Lung (tissue), 16 donors: ENCODE measurements around the gene LGALS3. TPM values are rescaled to one million over a fixed set of nuclear protein-coding genes. Genes with fewer than 3 reads are reported as not detected.
"Not testable (repeated sequence)": the region's sequence is repeated elsewhere in the genome, so short reads cannot be mapped to it uniquely, and the experiment has no call there.

Experiments used
- ATAC-seq: fragments of 200-7000 bp; cut with Tn5 transposase; one replicate; pipeline ENCODE4 v1.9.1; 2020; ENCODE audit warnings: moderate number of reproducible peaks; ENCODE audit not compliant: insufficient read depth, low FRiP score
- DNase-seq, 3 donors: peaks; one replicate each; pipeline ENCODE4 v3.0.0-alpha.2; 2013 to 2017
- H3K27ac ChIP-seq, 2 donors: one replicate each; pipeline ENCODE4 v1.5.1; 2013; ENCODE audit warnings: mild to moderate bottlenecking in 2 of 2, moderate library complexity in 2 of 2, control low read depth in 1 of 2, inconsistent platforms in 1 of 2, low read depth in 1 of 2, low read length in 1 of 2
- H3K27me3 ChIP-seq, 3 donors: one replicate each; pipeline ENCODE4 v1.5.1; 2013; ENCODE audit warnings: low read length in 2 of 3; ENCODE audit not compliant: control insufficient read depth in 3 of 3, insufficient read depth in 3 of 3
- H3K36me3 ChIP-seq, 4 donors: one replicate each; pipeline ENCODE4 v1.5.1; 2013; ENCODE audit warnings: low read length in 4 of 4, mild to moderate bottlenecking in 1 of 4, moderate library complexity in 1 of 4; ENCODE audit not compliant: control insufficient read depth in 4 of 4, insufficient read depth in 4 of 4
- H3K4me1 ChIP-seq, 5 donors: one replicate each; pipeline ENCODE4 v1.5.1; 2013; ENCODE audit warnings: low read length in 5 of 5, mild to moderate bottlenecking in 2 of 5, moderate library complexity in 1 of 5; ENCODE audit not compliant: control insufficient read depth in 5 of 5, insufficient read depth in 5 of 5
- H3K4me3 ChIP-seq: one replicate; pipeline ENCODE4 v1.5.1; 2013; ENCODE audit warnings: mild to moderate bottlenecking, control low read depth, moderate library complexity
- H3K9ac ChIP-seq, 2 donors: one replicate each; pipeline ENCODE4 v1.5.1; 2013; ENCODE audit warnings: low read length in 2 of 2, control low read depth in 1 of 2; ENCODE audit not compliant: insufficient read depth in 1 of 2
- H3K9me3 ChIP-seq, 4 donors: one replicate each; pipeline ENCODE4 v1.5.1; 2013; ENCODE audit warnings: low read length in 3 of 4, mild to moderate bottlenecking in 1 of 4, moderate library complexity in 1 of 4; ENCODE audit not compliant: control insufficient read depth in 4 of 4, insufficient read depth in 3 of 4
- WGBS, 2 donors: extraction: QIAGEN DNeasy Blood & Tissue Kit; methylation state at CpG; one replicate each; pipeline ENCODE4 v1.1.7; 2013; 5-methylcytosine and 5-hydroxymethylcytosine counted together
- long read RNA-seq, 5 donors: transcript quantifications; one replicate each; lab custom pipeline, GENCODE V29; 2026
- polyA plus RNA-seq, 2 donors: library from polyadenylated mRNA; stranded (reverse); fragments of 200-250 nt; gene quantifications; one replicate each; pipeline ENCODE4 v1.2.1, GENCODE V29; 2013
- total RNA-seq, 2 donors: library from RNA; depleted of rRNA in 1 of 2; stranded (reverse); fragments of >200 nt in 1 of 2; gene quantifications; one replicate each; pipeline ENCODE4 v1.2.1, GENCODE V29; 2014 to 2021
- TF ChIP-seq, protein P1 (sequence below): IDR thresholded peaks from 2 replicates; pipeline ENCODE4 v1.5.1; 2012; ENCODE audit warnings: mild to moderate bottlenecking; ENCODE audit errors: control extremely low read depth, extremely low read depth
- donor health status: control.
- donor health status: control.
- donor health status: Bipolar disorder and iron deficiency.
- donor health status: healthy.
- donor health status: DM: yes; HTN: yes; CAD: no.

The LGALS3 gene
- 100 to 1,000 TPM; 166 to 373 TPM for total RNA-seq
- polyA plus RNA-seq, result 100 to 1,000 TPM; 512 to 875 TPM
- long read RNA-seq, donor 1, transcript LGALS3-207 (4 exons, 1,734 nt), result minor isoform, 6 of 105 reads
- long read RNA-seq, donor 1, transcript LGALS3-201 (6 exons, 1,146 nt), result major isoform, 45 of 105 reads
- long read RNA-seq, donor 1, partial matches to known transcripts, result 54 of 105 reads
- long read RNA-seq, donor 1, other reads (novel, unspliced or antisense), result 0 of 105 reads
- long read RNA-seq, donor 2, transcript LGALS3-207 (4 exons, 1,734 nt), result minor isoform, 8 of 58 reads
- long read RNA-seq, donor 2, transcript LGALS3-201 (6 exons, 1,146 nt), result major isoform, 13 of 58 reads
- long read RNA-seq, donor 2, partial matches to known transcripts, result 28 of 58 reads
- long read RNA-seq, donor 2, other reads (novel, unspliced or antisense), result 9 of 58 reads
- long read RNA-seq, donor 3, transcript LGALS3-201 (6 exons, 1,146 nt), result major isoform, 24 of 58 reads
- long read RNA-seq, donor 3, transcript LGALS3-207 (4 exons, 1,734 nt), result minor isoform, 7 of 58 reads
- long read RNA-seq, donor 3, partial matches to known transcripts, result 27 of 58 reads
- long read RNA-seq, donor 3, other reads (novel, unspliced or antisense), result 0 of 58 reads
- long read RNA-seq, donor 4, transcript LGALS3-201 (6 exons, 1,146 nt), result major isoform, 11 of 32 reads
- long read RNA-seq, donor 4, partial matches to known transcripts, result 20 of 32 reads
- long read RNA-seq, donor 4, other reads (novel, unspliced or antisense), result 0 of 32 reads
- long read RNA-seq, donor 5, transcript LGALS3-207 (4 exons, 1,734 nt), result minor isoform, 13 of 108 reads
- long read RNA-seq, donor 5, transcript LGALS3-201 (6 exons, 1,146 nt), result major isoform, 45 of 108 reads
- long read RNA-seq, donor 5, partial matches to known transcripts, result 48 of 108 reads
- long read RNA-seq, donor 5, other reads (novel, unspliced or antisense), result 0 of 108 reads

DNA sequence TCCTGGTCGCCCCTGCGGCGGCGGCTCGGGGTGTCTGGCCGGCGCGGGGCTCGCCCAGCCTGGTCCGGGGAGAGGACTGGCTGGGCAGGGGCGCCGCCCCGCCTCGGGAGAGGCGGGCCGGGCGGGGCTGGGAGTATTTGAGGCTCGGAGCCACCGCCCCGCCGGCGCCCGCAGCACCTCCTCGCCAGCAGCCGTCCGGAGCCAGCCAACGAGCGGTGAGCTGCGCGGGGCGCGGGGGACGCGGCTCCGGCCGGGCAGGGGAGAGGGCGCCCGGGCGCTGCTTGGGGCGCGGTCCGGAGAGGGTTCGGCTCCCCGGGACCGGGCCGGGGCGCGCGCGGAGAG, at the start of gene LGALS3:
Gene LGALS3 (plus strand): TSS at position 167 of the 342 bp plus-strand sequence. CDS start 8,122 bp downstream, outside the sequence.
- WGBS, 2 donors, result 1% methylated on average over 22 to 50 of the region's 50 CpGs
- Histone ChIP-seq H3K4me1 (peaks cover 0 to 21% (median 11%) of the 10 kb centered on the region in 5 donors), H3K4me3 (peak within 1 kb of the TSS; percentile 70), H3K36me3 (peaks cover 0 to 2% (median 0%) of the 10 kb centered on the region in 4 donors), H3K27ac (peak within 1 kb of the TSS; percentile 95 to 96), H3K27me3 (no peaks in the 10 kb centered on the region), H3K9ac (peak within 1 kb of the TSS in 1 of 2 donors; percentile 74), H3K9me3 (no peaks in the 10 kb centered on the region)
- DNase-seq (peak; percentile 49 to 63 (median 50)), ATAC-seq (peak; percentile 88)
- TF ChIP-seq, protein P1, sequence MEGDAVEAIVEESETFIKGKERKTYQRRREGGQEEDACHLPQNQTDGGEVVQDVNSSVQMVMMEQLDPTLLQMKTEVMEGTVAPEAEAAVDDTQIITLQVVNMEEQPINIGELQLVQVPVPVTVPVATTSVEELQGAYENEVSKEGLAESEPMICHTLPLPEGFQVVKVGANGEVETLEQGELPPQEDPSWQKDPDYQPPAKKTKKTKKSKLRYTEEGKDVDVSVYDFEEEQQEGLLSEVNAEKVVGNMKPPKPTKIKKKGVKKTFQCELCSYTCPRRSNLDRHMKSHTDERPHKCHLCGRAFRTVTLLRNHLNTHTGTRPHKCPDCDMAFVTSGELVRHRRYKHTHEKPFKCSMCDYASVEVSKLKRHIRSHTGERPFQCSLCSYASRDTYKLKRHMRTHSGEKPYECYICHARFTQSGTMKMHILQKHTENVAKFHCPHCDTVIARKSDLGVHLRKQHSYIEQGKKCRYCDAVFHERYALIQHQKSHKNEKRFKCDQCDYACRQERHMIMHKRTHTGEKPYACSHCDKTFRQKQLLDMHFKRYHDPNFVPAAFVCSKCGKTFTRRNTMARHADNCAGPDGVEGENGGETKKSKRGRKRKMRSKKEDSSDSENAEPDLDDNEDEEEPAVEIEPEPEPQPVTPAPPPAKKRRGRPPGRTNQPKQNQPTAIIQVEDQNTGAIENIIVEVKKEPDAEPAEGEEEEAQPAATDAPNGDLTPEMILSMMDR, result no peak

- not testable (repeated sequence) for H3K27ac ChIP-seq, DNase-seq, H3K4me1 ChIP-seq, H3K27me3 ChIP-seq, H3K36me3 ChIP-seq, H3K4me3 ChIP-seq, ATAC-seq, H3K9ac ChIP-seq, H3K9me3 ChIP-seq
- 68 to 80% methylated on average over 6 of the region's 6 CpGs for WGBS, 2 donors
Observed at GRCh38 chr14:55079961-55080360, 49.1 kb upstream of the LGALS3 start.

DNA sequence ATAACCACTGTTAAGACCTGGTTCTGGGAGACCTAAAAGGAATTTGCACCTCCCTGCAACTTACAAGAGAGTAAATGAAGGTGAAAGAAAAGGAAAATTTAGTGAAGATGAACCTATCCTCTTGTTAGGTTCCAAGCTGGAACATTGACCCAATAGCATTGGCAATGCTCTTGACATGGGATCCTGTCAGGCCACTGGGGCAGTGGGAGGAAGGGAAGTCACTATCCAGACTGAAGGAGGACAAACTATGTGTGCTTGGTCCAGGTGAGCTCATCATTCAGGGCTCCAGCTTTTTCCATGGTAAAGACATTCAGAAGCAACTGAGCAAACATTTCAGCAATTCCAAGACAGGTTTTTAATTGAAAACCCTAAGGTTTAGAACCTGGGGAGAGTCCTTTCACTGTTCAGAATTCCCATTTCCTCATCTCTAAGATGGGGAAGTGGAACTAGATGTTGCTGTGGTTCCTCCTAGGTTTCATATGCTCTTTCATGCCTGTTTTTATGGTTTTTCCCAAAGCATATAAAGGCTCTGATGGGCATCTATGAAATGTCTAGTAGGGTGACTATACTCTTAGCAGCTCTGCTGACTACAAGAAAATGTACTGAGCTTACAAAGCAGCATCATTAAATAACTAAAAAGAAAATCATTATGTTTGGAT, 44.5 kb upstream of the LGALS3 start:
- H3K27me3 ChIP-seq, result peaks cover 0 to 3% (median 0%) of the 10 kb centered on the region in 3 donors
- no peak overlapping the region for H3K4me3 ChIP-seq
- H3K9me3 ChIP-seq, result peaks cover 0 to 2% (median 0%) of the 10 kb centered on the region in 4 donors
- no peak overlapping the region for H3K27ac ChIP-seq
- H3K9ac ChIP-seq, result no peak overlapping the region
- DNase-seq (no peak), ATAC-seq (no peak)
- TF ChIP-seq, protein P1, result no peak
- no peaks in the 10 kb centered on the region for H3K4me1 ChIP-seq
- no peaks in the 10 kb centered on the region for H3K36me3 ChIP-seq
